Astrocyte (in vitro differentiated cells and primary cell): ENCODE data around the gene GABARAP.

Experiments
- CTCF ChIP-seq: IDR thresholded peaks from 2 replicates; pipeline ENCODE4 v1.5.1; 2011; ENCODE audit warnings: low read depth, mild to moderate bottlenecking, inconsistent platforms, low read length, moderate library complexity; ENCODE audit not compliant: insufficient read depth
- EZH2 ChIP-seq: IDR thresholded peaks from 2 replicates; pipeline ENCODE4 v1.6.1; 2012; ENCODE audit warnings: mild to moderate bottlenecking, low read length, inconsistent platforms; ENCODE audit not compliant: insufficient read depth

- TF ChIP-seq CTCF (no peak), EZH2 (no peak)
Observed at GRCh38 chr17:7261379-7262191, 19.3 kb upstream of the GABARAP start.
